HepG2 (cell line): ENCODE measurements around the gene BZW1.

Experiments
- EHMT2 ChIP-seq: fragments of 200-600 bp; sonication (generic); IDR thresholded peaks from 2 replicates; pipeline ENCODE4 v1.7.0; 2017; ENCODE audit warnings: antibody characterized with exemption, low read depth, low read length, borderline replicate concordance
- POLR2A ChIP-seq, 2 experiments: IDR thresholded peaks; 2 replicates each; pipeline ENCODE4 v1.6.1; 2011; ENCODE audit warnings: low read depth in 2 of 2, low read length in 2 of 2, mild to moderate bottlenecking in 1 of 2, moderate library complexity in 1 of 2; ENCODE audit not compliant: insufficient read depth in 1 of 2
- ZNF10 ChIP-seq: sonication (generic); formaldehyde crosslinking; IDR thresholded peaks from 2 replicates; pipeline ENCODE4 v1.4.0; 2020; ENCODE audit warnings: mild to moderate bottlenecking, low read depth, missing genetic modification reagents, borderline replicate concordance
- TF ChIP-seq, protein P1 (sequence below): sonication (generic); formaldehyde crosslinking; IDR thresholded peaks from 2 replicates; pipeline ENCODE4 v1.4.0; 2020; ENCODE audit warnings: missing genetic modification reagents
- TF ChIP-seq, protein P2 (sequence below): sonication (generic); formaldehyde crosslinking; IDR thresholded peaks from 2 replicates; pipeline ENCODE4 v1.5.0; 2020; ENCODE audit warnings: mild to moderate bottlenecking, missing genetic modification reagents, moderate library complexity
- TF ChIP-seq, protein P3 (sequence below), 2 experiments: sonication (generic) in 1 of 2; formaldehyde crosslinking in 1 of 2; IDR thresholded peaks; 2 replicates each; pipeline versions ENCODE4 v1.5.1 to v1.6.1; 2011 to 2020; ENCODE audit warnings: borderline replicate concordance in 1 of 2, low read depth in 1 of 2, low read length in 1 of 2, mild to moderate bottlenecking in 1 of 2, missing genetic modification reagents in 1 of 2, moderate library complexity in 1 of 2
- TF ChIP-seq, protein P4 (sequence below): sonication (generic); formaldehyde crosslinking; IDR thresholded peaks from 2 replicates; pipeline ENCODE4 v1.4.0; 2020; ENCODE audit warnings: missing genetic modification reagents

DNA sequence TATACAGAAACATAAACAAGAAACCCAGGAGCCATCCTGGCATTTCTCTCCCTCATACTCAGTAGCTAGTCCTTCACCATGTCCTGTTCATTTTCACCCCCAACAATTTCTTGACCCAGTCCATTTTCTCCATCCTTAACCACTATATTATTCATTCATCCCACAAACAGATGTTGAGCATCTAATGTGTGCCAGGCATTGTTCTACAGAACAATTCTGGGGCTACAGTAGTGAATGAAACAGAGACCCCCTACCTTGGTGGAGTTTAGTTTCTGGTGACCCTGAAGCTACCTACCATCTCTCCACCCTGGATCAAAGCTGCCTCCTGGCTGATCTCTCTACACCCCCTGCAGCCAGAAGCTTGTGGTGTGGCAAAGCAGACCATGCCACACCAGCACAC is 27.5 kb upstream of the BZW1 start:
- TF ChIP-seq ZNF10 (CRISPR knock-in tag) = no peak
- TF ChIP-seq POLR2A (IDR thresholded peaks at IDR 0.05; ENCODE audit: insufficient read depth in 1 of 2, low read depth in 2 of 2, low read length in 2 of 2) = no peak
- no peak for TF ChIP-seq EHMT2
- TF ChIP-seq, protein P1, sequence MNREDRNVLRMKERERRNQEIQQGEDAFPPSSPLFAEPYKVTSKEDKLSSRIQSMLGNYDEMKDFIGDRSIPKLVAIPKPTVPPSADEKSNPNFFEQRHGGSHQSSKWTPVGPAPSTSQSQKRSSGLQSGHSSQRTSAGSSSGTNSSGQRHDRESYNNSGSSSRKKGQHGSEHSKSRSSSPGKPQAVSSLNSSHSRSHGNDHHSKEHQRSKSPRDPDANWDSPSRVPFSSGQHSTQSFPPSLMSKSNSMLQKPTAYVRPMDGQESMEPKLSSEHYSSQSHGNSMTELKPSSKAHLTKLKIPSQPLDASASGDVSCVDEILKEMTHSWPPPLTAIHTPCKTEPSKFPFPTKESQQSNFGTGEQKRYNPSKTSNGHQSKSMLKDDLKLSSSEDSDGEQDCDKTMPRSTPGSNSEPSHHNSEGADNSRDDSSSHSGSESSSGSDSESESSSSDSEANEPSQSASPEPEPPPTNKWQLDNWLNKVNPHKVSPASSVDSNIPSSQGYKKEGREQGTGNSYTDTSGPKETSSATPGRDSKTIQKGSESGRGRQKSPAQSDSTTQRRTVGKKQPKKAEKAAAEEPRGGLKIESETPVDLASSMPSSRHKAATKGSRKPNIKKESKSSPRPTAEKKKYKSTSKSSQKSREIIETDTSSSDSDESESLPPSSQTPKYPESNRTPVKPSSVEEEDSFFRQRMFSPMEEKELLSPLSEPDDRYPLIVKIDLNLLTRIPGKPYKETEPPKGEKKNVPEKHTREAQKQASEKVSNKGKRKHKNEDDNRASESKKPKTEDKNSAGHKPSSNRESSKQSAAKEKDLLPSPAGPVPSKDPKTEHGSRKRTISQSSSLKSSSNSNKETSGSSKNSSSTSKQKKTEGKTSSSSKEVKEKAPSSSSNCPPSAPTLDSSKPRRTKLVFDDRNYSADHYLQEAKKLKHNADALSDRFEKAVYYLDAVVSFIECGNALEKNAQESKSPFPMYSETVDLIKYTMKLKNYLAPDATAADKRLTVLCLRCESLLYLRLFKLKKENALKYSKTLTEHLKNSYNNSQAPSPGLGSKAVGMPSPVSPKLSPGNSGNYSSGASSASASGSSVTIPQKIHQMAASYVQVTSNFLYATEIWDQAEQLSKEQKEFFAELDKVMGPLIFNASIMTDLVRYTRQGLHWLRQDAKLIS (CRISPR knock-in tag) = no peak
- TF ChIP-seq, protein P2, sequence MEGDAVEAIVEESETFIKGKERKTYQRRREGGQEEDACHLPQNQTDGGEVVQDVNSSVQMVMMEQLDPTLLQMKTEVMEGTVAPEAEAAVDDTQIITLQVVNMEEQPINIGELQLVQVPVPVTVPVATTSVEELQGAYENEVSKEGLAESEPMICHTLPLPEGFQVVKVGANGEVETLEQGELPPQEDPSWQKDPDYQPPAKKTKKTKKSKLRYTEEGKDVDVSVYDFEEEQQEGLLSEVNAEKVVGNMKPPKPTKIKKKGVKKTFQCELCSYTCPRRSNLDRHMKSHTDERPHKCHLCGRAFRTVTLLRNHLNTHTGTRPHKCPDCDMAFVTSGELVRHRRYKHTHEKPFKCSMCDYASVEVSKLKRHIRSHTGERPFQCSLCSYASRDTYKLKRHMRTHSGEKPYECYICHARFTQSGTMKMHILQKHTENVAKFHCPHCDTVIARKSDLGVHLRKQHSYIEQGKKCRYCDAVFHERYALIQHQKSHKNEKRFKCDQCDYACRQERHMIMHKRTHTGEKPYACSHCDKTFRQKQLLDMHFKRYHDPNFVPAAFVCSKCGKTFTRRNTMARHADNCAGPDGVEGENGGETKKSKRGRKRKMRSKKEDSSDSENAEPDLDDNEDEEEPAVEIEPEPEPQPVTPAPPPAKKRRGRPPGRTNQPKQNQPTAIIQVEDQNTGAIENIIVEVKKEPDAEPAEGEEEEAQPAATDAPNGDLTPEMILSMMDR (CRISPR knock-in tag) = no peak
- TF ChIP-seq, protein P3, sequence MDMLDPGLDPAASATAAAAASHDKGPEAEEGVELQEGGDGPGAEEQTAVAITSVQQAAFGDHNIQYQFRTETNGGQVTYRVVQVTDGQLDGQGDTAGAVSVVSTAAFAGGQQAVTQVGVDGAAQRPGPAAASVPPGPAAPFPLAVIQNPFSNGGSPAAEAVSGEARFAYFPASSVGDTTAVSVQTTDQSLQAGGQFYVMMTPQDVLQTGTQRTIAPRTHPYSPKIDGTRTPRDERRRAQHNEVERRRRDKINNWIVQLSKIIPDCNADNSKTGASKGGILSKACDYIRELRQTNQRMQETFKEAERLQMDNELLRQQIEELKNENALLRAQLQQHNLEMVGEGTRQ (IDR thresholded peaks at IDR 0.05; ENCODE audit: low read depth, low read length) = no peak
- TF ChIP-seq, protein P3 (CRISPR knock-in tag; IDR thresholded peaks at IDR 0.05; ENCODE audit: borderline replicate concordance) = no peak
- TF ChIP-seq, protein P4, sequence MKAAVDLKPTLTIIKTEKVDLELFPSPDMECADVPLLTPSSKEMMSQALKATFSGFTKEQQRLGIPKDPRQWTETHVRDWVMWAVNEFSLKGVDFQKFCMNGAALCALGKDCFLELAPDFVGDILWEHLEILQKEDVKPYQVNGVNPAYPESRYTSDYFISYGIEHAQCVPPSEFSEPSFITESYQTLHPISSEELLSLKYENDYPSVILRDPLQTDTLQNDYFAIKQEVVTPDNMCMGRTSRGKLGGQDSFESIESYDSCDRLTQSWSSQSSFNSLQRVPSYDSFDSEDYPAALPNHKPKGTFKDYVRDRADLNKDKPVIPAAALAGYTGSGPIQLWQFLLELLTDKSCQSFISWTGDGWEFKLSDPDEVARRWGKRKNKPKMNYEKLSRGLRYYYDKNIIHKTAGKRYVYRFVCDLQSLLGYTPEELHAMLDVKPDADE (CRISPR knock-in tag) = no peak
